H9 (cell line): ENCODE measurements around the gene CEP63. TPM values are rescaled to one million over a fixed set of nuclear protein-coding genes. Genes with fewer than 3 reads are reported as not detected.
A peak's percentile ranks its signal among the peaks of the same experiment; 100 is the strongest.

Experiments used
- DNase-seq: peaks from one replicate; pipeline ENCODE4 v3.0.0-alpha.2; 2017
- H2AFZ ChIP-seq: one replicate; pipeline ENCODE4 v1.6.1; 2013; ENCODE audit warnings: mild to moderate bottlenecking, low read length, control low read depth, moderate library complexity
- H2AK5ac ChIP-seq: 2 replicates; pipeline ENCODE4 v1.6.1; 2013; ENCODE audit warnings: low read length, control low read depth, mixed read lengths; ENCODE audit not compliant: insufficient read length
- H2BK120ac ChIP-seq: one replicate; pipeline ENCODE4 v1.6.1; 2013; ENCODE audit warnings: low read depth, mild to moderate bottlenecking, low read length, control low read depth, inconsistent platforms; ENCODE audit not compliant: poor library complexity, severe bottlenecking
- H2BK12ac ChIP-seq: 2 replicates; pipeline ENCODE4 v1.6.1; 2013; ENCODE audit warnings: low read length, control low read depth, mixed read lengths, low read depth; ENCODE audit not compliant: insufficient read length
- H2BK15ac ChIP-seq: 2 replicates; pipeline ENCODE4 v1.6.1; 2013; ENCODE audit warnings: low read depth, low read length, control low read depth
- H2BK20ac ChIP-seq: one replicate; pipeline ENCODE4 v1.6.1; 2013; ENCODE audit warnings: low read depth, mild to moderate bottlenecking, low read length, control low read depth, inconsistent platforms; ENCODE audit not compliant: poor library complexity, severe bottlenecking
- H2BK5ac ChIP-seq: 2 replicates; pipeline ENCODE4 v1.6.1; 2013; ENCODE audit warnings: low read length, control low read depth, mixed read lengths; ENCODE audit not compliant: insufficient read length
- H3K14ac ChIP-seq: 2 replicates; pipeline ENCODE4 v1.6.1; 2013; ENCODE audit warnings: low read length, control low read depth; ENCODE audit not compliant: insufficient read depth
- H3K18ac ChIP-seq: 2 replicates; pipeline ENCODE4 v1.6.1; 2013; ENCODE audit warnings: low read depth, mild to moderate bottlenecking, mixed read lengths, low read length, control low read depth; ENCODE audit not compliant: insufficient read length
- H3K23ac ChIP-seq: 2 replicates; pipeline ENCODE4 v1.6.1; 2013; ENCODE audit warnings: low read length, control low read depth, mixed read lengths, low read depth; ENCODE audit not compliant: insufficient read length
- H3K23me2 ChIP-seq: 2 replicates; pipeline ENCODE4 v1.6.1; 2013; ENCODE audit warnings: low read depth, mild to moderate bottlenecking, mixed read lengths, low read length, control low read depth; ENCODE audit not compliant: insufficient read length, poor library complexity, severe bottlenecking
- H3K27ac ChIP-seq: 2 replicates; pipeline ENCODE4 v1.5.1; 2013; ENCODE audit warnings: low read length, control low read depth, mixed read lengths, low read depth; ENCODE audit not compliant: insufficient read length
- H3K27me3 ChIP-seq: 2 replicates; pipeline ENCODE4 v1.6.1; 2013; ENCODE audit warnings: low read length, control low read depth, inconsistent platforms; ENCODE audit not compliant: insufficient read depth
- H3K4ac ChIP-seq: 2 replicates; pipeline ENCODE4 v1.6.1; 2013; ENCODE audit warnings: low read depth, mild to moderate bottlenecking, control low read depth, inconsistent platforms, low read length, moderate library complexity
- H3K4me1 ChIP-seq: 2 replicates; pipeline ENCODE4 v1.6.1; 2013; ENCODE audit warnings: low read length, control low read depth, inconsistent platforms; ENCODE audit not compliant: insufficient read depth
- H3K4me2 ChIP-seq: 2 replicates; pipeline ENCODE4 v1.6.1; 2013; ENCODE audit warnings: low read length, control low read depth, mixed read lengths; ENCODE audit not compliant: insufficient read length, insufficient read depth
- H3K56ac ChIP-seq: 2 replicates; pipeline ENCODE4 v1.6.1; 2013; ENCODE audit warnings: low read depth, mild to moderate bottlenecking, mixed read lengths, low read length, control low read depth; ENCODE audit not compliant: insufficient read length
- H3K79me1 ChIP-seq: 2 replicates; pipeline ENCODE4 v1.6.1; 2013; ENCODE audit warnings: low read depth, mild to moderate bottlenecking, moderate library complexity, low read length, control low read depth, inconsistent platforms; ENCODE audit not compliant: insufficient read depth, poor library complexity, severe bottlenecking
- H3K79me2 ChIP-seq: 2 replicates; pipeline ENCODE4 v1.6.1; 2013; ENCODE audit warnings: low read length, control low read depth, inconsistent platforms; ENCODE audit not compliant: insufficient read depth
- H3K9ac ChIP-seq: 2 replicates; pipeline ENCODE4 v1.6.1; 2013; ENCODE audit warnings: low read length, control low read depth, mixed read lengths; ENCODE audit not compliant: insufficient read length; ENCODE audit errors: extremely low read depth
- H3K9me3 ChIP-seq: one replicate; pipeline ENCODE4 v1.6.1; 2013; ENCODE audit warnings: low read depth, low read length, inconsistent platforms; ENCODE audit not compliant: control insufficient read depth
- H3T11ph ChIP-seq: one replicate; pipeline ENCODE4 v1.6.1; 2013; ENCODE audit warnings: mild to moderate bottlenecking, low read length, control low read depth, inconsistent platforms
- H4K20me1 ChIP-seq: one replicate; pipeline ENCODE4 v1.6.1; 2013; ENCODE audit not compliant: control insufficient read depth, insufficient read length, insufficient read depth
- H4K5ac ChIP-seq: 2 replicates; pipeline ENCODE4 v1.6.1; 2013; ENCODE audit warnings: low read depth, mild to moderate bottlenecking, mixed read lengths, low read length, control low read depth; ENCODE audit not compliant: insufficient read length
- H4K8ac ChIP-seq: replicated peaks from 2 replicates; pipeline ENCODE4 v1.6.1; 2013; ENCODE audit warnings: low read length, control low read depth, mixed read lengths, low read depth; ENCODE audit not compliant: insufficient read length
- H4K91ac ChIP-seq: 2 replicates; pipeline ENCODE4 v1.6.1; 2013; ENCODE audit warnings: low read depth, mild to moderate bottlenecking, moderate library complexity, mixed read lengths, low read length, control low read depth; ENCODE audit not compliant: insufficient read length
- H3K27ac Mint-ChIP-seq, 3 experiments: 2 replicates in 2 of 3; 3 replicates in 1 of 3; pipeline ENCODE4 v1.8.0; 2020 to 2021; ENCODE audit warnings: mixed read lengths in 3 of 3, mild to moderate bottlenecking in 1 of 3, moderate library complexity in 1 of 3
- H3K27me3 Mint-ChIP-seq: 2 replicates; pipeline ENCODE4 v1.8.0; 2021; ENCODE audit warnings: low read depth, mild to moderate bottlenecking, moderate library complexity, mixed read lengths
- H3K36me3 Mint-ChIP-seq, 3 experiments: 2 replicates in 2 of 3; 3 replicates in 1 of 3; pipeline ENCODE4 v1.8.0; 2020 to 2021; ENCODE audit warnings: low read depth in 3 of 3, mixed read lengths in 3 of 3; ENCODE audit not compliant: insufficient read depth in 1 of 3
- H3K4me1 Mint-ChIP-seq, 2 experiments: 2 replicates each; pipeline ENCODE4 v1.8.0; 2020; ENCODE audit warnings: mixed read lengths in 2 of 2
- H3K4me3 Mint-ChIP-seq, 2 experiments: 2 replicates in 1 of 2; 3 replicates in 1 of 2; pipeline ENCODE4 v1.8.0; 2020 to 2021; ENCODE audit warnings: mild to moderate bottlenecking in 2 of 2, mixed read lengths in 2 of 2, moderate library complexity in 1 of 2
- H3K9me3 Mint-ChIP-seq, 2 experiments: 2 replicates in 1 of 2; 3 replicates in 1 of 2; pipeline ENCODE4 v1.8.0; 2020; ENCODE audit warnings: mild to moderate bottlenecking in 2 of 2, mixed read lengths in 2 of 2, moderate library complexity in 1 of 2
- CTCF ChIP-seq: fragments of 200-600 bp; sonication (generic); conservative IDR thresholded peaks from 3 replicates; pipeline ENCODE4 v1.8.0; 2021; ENCODE audit warnings: antibody characterized with exemption, mild to moderate bottlenecking
- WGBS: extraction: QIAGEN DNeasy Blood & Tissue Kit; methylation state at CpG from one replicate; pipeline ENCODE4 v1.1.7; 2013; ENCODE audit warnings: missing lambda C conversion rate, low lambda C conversion rate, mixed read lengths; ENCODE audit not compliant: insufficient read length; ENCODE audit errors: extremely low coverage; 5-methylcytosine and 5-hydroxymethylcytosine counted together
- total RNA-seq: library from RNA; stranded (reverse); gene quantifications from 2 replicates; pipeline ENCODE4 v1.2.1, GENCODE V29; 2021

Gene CEP63
- total RNA-seq, 1 experiment from 2014 or later = 16.2 TPM

- Histone ChIP-seq H2BK120ac (no peak overlapping the region), H4K5ac (no peak overlapping the region), H3K18ac (no peak overlapping the region), H2BK20ac (no peak overlapping the region), H3K79me2 (no peaks in the 10 kb centered on the region), H3K23me2 (no peaks in the 10 kb centered on the region), H4K8ac (no peak overlapping the region), H3K27ac (no peak overlapping the region), H2AFZ (no peak overlapping the region), H3K4ac (no peak overlapping the region), H3K23ac (no peak overlapping the region), H4K91ac (no peak overlapping the region), H3K79me1 (no peaks in the 10 kb centered on the region), H3K56ac (no peak overlapping the region), H2BK12ac (no peak overlapping the region), H3K4me2 (no peak overlapping the region), H3T11ph (no peak overlapping the region), H3K14ac (no peak overlapping the region), H3K4me1 (no peaks in the 10 kb centered on the region), H4K20me1 (no peaks in the 10 kb centered on the region), H3K9me3 (no peaks in the 10 kb centered on the region), H3K9ac (no peak overlapping the region), H2BK15ac (no peak overlapping the region), H2AK5ac (no peak overlapping the region), H3K27me3 (no peaks in the 10 kb centered on the region), H2BK5ac (no peak overlapping the region)
- Mint-ChIP-seq H3K4me1 (peaks cover 10 to 11% of the 10 kb centered on the region in 2 experiments), H3K27me3 (peaks cover 33% of the 10 kb centered on the region), H3K27ac (peak overlapping the region in 1 of 3 experiments; percentile 69; a peak in 2 of 7 replicates), H3K4me3 (no peak overlapping the region), H3K36me3 (peaks cover 0 to 8% (median 0%) of the 10 kb centered on the region in 3 experiments; a peak in 1 of 7 replicates), H3K9me3 (peaks cover 7 to 10% of the 10 kb centered on the region in 2 experiments; a peak in 4 of 5 replicates)
- TF ChIP-seq CTCF = no peak
- no peak for DNase-seq
- no CpG with 5 or more reads among the region's 1 CpG for WGBS
These were observed 38.5 kb upstream of the CEP63 start for GRCh38 chr3:134447351-134447750.
